ENCODE data around the gene RNF150.

Gene RNF150

GRCh38 chr4:141021397-141022110 is 111.7 kb downstream of the RNF150 start:
- no peak for DNase-seq

DNA sequence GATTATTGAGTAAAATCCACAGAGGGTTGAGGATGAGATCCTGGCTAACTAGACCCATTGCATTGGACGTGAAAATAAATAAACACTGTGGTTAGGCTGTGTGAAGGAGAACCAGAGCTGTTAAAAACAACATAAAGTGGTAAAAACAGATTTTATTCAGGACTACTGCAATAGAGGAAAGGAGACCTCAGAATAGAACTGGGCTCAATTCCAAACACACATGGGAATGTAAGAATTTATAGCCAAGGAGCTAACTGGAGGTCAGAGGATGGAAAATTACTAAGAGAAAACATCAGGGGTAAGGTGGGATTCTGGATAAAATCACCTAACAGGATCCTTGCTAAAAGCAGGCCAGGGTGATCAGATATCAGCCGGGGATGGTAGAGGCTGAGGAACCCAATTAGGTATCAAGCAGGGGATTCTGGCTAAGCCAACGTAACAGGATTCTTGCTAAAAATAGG is 112.4 kb downstream of the RNF150 start:
- no peak for DNase-seq

- DNase-seq, result no peak
These were observed 113.5 kb downstream of the RNF150 start for GRCh38 chr4:141019768-141020167.

GRCh38 chr4:141016117-141016798 is 117.0 kb downstream of the RNF150 start:
- no peak for DNase-seq

- no peak for DNase-seq
These were observed 119.4 kb downstream of the RNF150 start for GRCh38 chr4:141013899-141014298.

DNA sequence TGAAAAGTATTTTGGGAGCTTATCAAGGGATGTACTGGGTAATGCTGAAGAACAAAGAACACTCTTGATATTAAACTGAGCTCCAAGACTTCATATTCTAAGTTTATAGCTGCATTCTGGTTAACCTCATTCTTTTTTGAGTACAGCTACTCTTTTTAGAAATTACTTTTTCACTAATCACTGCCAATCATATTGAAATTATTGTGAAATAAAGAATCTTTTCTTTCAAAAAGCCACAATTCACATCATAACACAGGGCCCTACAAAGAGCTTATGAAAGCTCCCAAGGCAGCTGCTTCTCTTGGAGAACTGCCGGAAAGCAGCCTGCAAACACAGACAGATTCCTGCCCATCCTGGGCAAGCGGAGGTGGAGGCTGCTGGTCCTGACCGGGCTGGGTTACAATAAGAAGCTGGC is 121.4 kb downstream of the RNF150 start:
- no peak for DNase-seq

DNA sequence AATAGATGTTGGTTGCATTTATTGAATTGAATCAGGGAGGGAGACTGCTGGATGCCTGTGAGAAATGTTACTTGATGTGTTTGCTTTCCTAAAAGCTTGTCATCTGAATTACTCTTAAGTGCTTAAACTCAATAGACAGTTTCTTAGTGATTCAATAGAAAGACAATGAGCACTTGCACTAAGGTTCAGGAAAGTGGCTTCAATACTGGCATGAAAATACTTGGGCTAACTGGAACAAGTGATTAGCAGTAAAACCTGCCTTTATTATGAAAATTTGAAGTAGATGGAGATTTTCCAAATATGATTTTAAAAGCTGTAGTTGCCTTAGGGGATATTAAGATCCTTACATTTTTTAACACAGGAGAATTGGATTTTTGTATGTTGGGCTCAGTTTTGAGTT is 123.3 kb downstream of the RNF150 start:
- no peak for DNase-seq

DNA sequence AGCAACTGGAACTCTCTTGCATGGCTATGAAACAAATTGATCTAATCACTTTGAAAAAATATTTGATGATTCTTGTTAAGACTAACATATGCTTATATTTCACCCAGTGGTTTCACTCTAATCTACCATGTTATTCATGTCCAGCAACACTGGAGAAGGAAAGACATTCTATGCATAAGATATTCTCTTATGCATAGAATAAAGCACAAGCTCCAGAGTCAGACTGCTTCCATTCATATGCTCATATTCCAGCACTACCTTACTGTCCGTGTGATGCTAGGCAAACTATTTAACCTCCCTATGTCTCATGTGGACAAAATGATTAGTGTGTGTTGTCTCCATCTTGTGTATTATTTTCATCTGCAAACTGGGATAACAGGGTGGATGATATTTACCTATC is 124.1 kb downstream of the RNF150 start:
- DNase-seq, result no peak

GRCh38 chr4:141006242-141006802 is 126.9 kb downstream of the RNF150 start:
- DNase-seq, result no peak

DNA sequence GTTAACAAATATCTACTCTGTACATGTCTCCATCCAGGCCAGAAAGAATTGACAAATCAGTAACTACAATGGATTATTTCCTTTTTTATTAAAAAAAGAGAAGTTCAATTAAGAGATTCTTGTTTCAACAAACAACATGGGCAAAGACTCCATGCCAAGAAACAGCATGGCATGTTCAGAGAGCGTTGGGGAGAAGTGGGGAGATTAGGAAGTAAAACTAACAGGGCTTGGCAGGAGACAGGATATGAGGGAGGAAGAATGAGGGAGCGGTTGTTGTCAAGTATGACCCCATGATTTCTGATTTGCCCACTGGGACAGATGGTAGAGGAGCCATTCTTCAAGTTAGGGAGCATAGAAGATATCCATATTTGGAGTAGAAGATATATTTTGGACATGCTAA is 128.4 kb downstream of the RNF150 start:
- peak; percentile 6 to 47 for DNase-seq

DNA sequence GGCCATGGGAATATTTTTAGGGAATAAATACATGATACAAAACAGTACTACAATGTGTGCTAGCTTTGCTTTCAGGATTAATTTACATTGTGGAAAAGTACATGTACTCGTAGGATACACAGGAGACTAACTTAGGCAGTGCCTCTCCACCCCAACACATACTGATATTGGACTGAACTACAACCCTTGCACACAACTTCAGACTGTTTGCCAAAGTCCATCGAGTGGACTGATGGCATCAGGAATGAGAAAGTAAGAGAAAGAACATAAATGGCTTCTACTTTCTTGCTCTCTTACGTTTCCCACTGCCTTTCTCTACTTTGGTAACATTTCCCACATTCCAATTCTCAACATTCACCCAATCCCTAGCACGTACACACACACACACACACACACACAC is 130.1 kb downstream of the RNF150 start:
- DNase-seq, result no peak

- peak; percentile 21 to 76 for DNase-seq
These were observed 130.9 kb downstream of the RNF150 start for GRCh38 chr4:141002323-141002805.

- DNase-seq, result no peak
These were observed 136.5 kb downstream of the RNF150 start for GRCh38 chr4:140996766-140997165.

DNA sequence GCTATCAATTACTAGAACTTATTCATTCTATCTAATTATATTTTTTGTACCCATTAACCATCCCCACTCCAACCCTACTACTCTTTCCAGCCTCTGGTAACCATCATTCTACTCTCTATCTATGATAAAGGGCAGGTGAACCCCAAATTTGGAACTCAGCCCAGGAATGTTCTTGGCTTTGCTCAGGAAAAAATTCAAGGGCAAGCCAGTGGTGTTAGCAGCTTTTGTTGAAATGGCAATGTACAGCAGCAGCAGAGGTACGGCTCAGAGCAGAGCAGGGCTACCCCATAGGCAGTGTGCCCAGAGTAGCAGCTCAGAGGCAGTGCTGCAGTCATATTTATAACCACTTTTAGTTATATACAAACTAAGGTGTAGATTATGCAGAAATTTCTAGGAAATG is 138.2 kb downstream of the RNF150 start:
- no peak for DNase-seq

- DNase-seq, result no peak
These were observed 139.3 kb downstream of the RNF150 start for GRCh38 chr4:140994015-140994414.

- DNase-seq, result no peak
These were observed 139.9 kb downstream of the RNF150 start for GRCh38 chr4:140993370-140993769.

DNA sequence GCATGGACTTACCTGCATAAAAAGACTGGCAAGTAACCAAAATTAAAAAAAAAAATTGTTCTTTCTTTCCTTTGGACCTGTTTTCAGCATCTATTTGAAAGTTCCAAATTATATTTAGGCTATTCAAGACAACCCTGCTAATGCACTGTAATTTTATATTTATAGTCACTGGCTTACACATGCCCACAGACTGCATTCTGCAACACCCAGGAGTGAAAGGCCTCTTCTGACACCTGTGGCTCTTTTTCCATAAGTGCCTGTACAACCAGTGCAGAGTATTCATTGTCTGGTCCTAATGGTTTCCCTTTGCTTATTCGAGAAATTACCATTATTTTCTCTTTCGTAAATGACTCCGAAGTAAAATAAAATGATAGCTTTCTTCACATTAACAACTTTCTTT is 143.3 kb downstream of the RNF150 start:
- no peak for DNase-seq

- no peak for DNase-seq
These were observed 147.2 kb downstream of the RNF150 start for GRCh38 chr4:140986045-140986444.

GRCh38 chr4:140982613-140983340 is 150.5 kb downstream of the RNF150 start:
- no peak for DNase-seq

GRCh38 chr4:140980426-140981200 is 152.7 kb downstream of the RNF150 start:
- DNase-seq, result no peak

GRCh38 chr4:140976768-140977167 is 156.5 kb downstream of the RNF150 start:
- DNase-seq, result no peak

- DNase-seq, result no peak
These were observed 162.0 kb downstream of the RNF150 start for GRCh38 chr4:140971077-140971792.
